Measurements from ENCODE around the gene COMT. TPM values are rescaled to one million over a fixed set of nuclear protein-coding genes. Genes with fewer than 3 reads are reported as not detected.
"Not testable (repeated sequence)": the region's sequence is repeated elsewhere in the genome, so short reads cannot be mapped to it uniquely, and the experiment has no call there.

Gene COMT
- total RNA-seq, 1 donor from 2014 or later: 145 TPM

GRCh38 chr22:19927696-19928095 is 13.9 kb upstream of the COMT start:
- DNase-seq (ENCODE audit: low spot score) (no peak), ATAC-seq (no peak)

GRCh38 chr22:19928207-19928606 is 13.4 kb upstream of the COMT start:
- DNase-seq (ENCODE audit: low spot score): no peak
- peak; percentile 30 for ATAC-seq

- no peak for DNase-seq (ENCODE audit: low spot score)
These were observed 11.7 kb upstream of the COMT start for GRCh38 chr22:19929586-19930550.

GRCh38 chr22:19930551-19931486 is 10.8 kb upstream of the COMT start:
- DNase-seq (ENCODE audit: low spot score) (no peak), ATAC-seq (no peak)

More at GRCh38 chr22:19929586-19930550, 11.7 kb upstream of the COMT start:
- ATAC-seq: no peak

- no peak for DNase-seq (ENCODE audit: low spot score)
These were observed 10.1 kb upstream of the COMT start for GRCh38 chr22:19931514-19931913.

GRCh38 chr22:19932367-19933206 is 9.0 kb upstream of the COMT start:
- ATAC-seq (peak; percentile 53), DNase-seq (ENCODE audit: low spot score) (no peak)

More at GRCh38 chr22:19931514-19931913, 10.1 kb upstream of the COMT start:
- no peak for ATAC-seq

GRCh38 chr22:19933341-19934241 is 8.0 kb upstream of the COMT start:
- no peak for ATAC-seq
- no peak for DNase-seq (ENCODE audit: low spot score)

- not testable (repeated sequence) for DNase-seq (ENCODE audit: low spot score); ATAC-seq
These were observed 6.4 kb upstream of the COMT start for GRCh38 chr22:19935123-19935718.

- DNase-seq (ENCODE audit: low spot score): no peak
- no peak for ATAC-seq
These were observed 5.1 kb upstream of the COMT start for GRCh38 chr22:19936513-19936912.

- DNase-seq (ENCODE audit: low spot score): peak; percentile 80
- peak; percentile 57 for ATAC-seq
These were observed 3.7 kb upstream of the COMT start for GRCh38 chr22:19937616-19938473.

GRCh38 chr22:19940536-19941364 is 822 bp upstream of the COMT start:
- DNase-seq (ENCODE audit: low spot score) (no peak), ATAC-seq (no peak)

- ATAC-seq (peak; percentile 22), DNase-seq (ENCODE audit: low spot score) (no peak)
These were observed 847 bp downstream of the COMT start for GRCh38 chr22:19942157-19943081.

- no peak for ATAC-seq
- no peak for DNase-seq (ENCODE audit: low spot score)
These were observed 1.8 kb downstream of the COMT start for GRCh38 chr22:19943082-19944026.

- no peak for ATAC-seq
- no peak for DNase-seq (ENCODE audit: low spot score)
These were observed 6.6 kb downstream of the COMT start for GRCh38 chr22:19948057-19948760.

All from left lobe of liver (tissue), 2 donors.